Erythroblast (primary cell): ENCODE results near the gene MYLK.

Experiments
- GATA1 ChIP-seq: IDR thresholded peaks from 2 replicates; pipeline ENCODE4 v1.6.1; 2011; ENCODE audit warnings: low read depth, mild to moderate bottlenecking, control low read depth, low read length, moderate library complexity
- POLR2A ChIP-seq: IDR thresholded peaks from 2 replicates; pipeline ENCODE4 v1.6.1; 2011; ENCODE audit warnings: mild to moderate bottlenecking, low read length

GRCh38 chr3:123739754-123740153 is 144.4 kb downstream of the MYLK start:
- TF ChIP-seq POLR2A (no peak), GATA1 (no peak)
